ENCODE measurements around the gene LLGL2. TPM values are rescaled to one million over a fixed set of nuclear protein-coding genes. Genes with fewer than 3 reads are reported as not detected.
"Not testable (repeated sequence)": the region's sequence is repeated elsewhere in the genome, so short reads cannot be mapped to it uniquely, and the experiment has no call there.

Gene LLGL2
- polyA plus RNA-seq, 2 donors = 71.6 to 139 TPM

- 95 to 96% methylated on average over 16 of the region's 16 CpGs for WGBS, 2 donors
- peaks cover 5 to 55% of the 10 kb centered on the region in 2 donors for H3K36me3 ChIP-seq (ENCODE audit: control insufficient read depth in 2 of 2, insufficient read depth in 2 of 2, low read length in 1 of 2)
Observed at GRCh38 chr17:75571885-75572215, 46.4 kb downstream of the LLGL2 start.

GRCh38 chr17:75572713-75573539 is 47.4 kb downstream of the LLGL2 start:
- WGBS, 2 donors = 91 to 93% methylated on average over 32 to 39 of the region's 39 CpGs
- H3K27ac ChIP-seq (ENCODE audit: low read depth in 2 of 2, low read length in 1 of 2) = no peak overlapping the region
- peaks cover 4 to 53% of the 10 kb centered on the region in 2 donors for H3K36me3 ChIP-seq (ENCODE audit: control insufficient read depth in 2 of 2, insufficient read depth in 2 of 2, low read length in 1 of 2)
- no peaks in the 10 kb centered on the region for H3K9me3 ChIP-seq (ENCODE audit: control insufficient read depth in 2 of 2, insufficient read depth in 1 of 2, low read depth in 1 of 2, low read length in 1 of 2)
- H3K4me3 ChIP-seq (ENCODE audit: low read depth in 1 of 2, low read length in 2 of 2) = no peak overlapping the region
- no peaks in the 10 kb centered on the region for H3K27me3 ChIP-seq (ENCODE audit: control insufficient read depth in 1 of 2, insufficient read depth in 2 of 2, low read length in 2 of 2)
- H3K4me1 ChIP-seq (ENCODE audit: control insufficient read depth in 2 of 2, insufficient read depth in 2 of 2, low read length in 1 of 2) = no peaks in the 10 kb centered on the region

More at GRCh38 chr17:75571885-75572215, 46.4 kb downstream of the LLGL2 start:
- H3K4me3 ChIP-seq (ENCODE audit: low read depth in 1 of 2, low read length in 2 of 2) = no peak overlapping the region
- H3K9me3 ChIP-seq (ENCODE audit: control insufficient read depth in 2 of 2, insufficient read depth in 1 of 2, low read depth in 1 of 2, low read length in 1 of 2) = no peaks in the 10 kb centered on the region
- H3K27ac ChIP-seq (ENCODE audit: low read depth in 2 of 2, low read length in 1 of 2) = no peak overlapping the region
- H3K4me1 ChIP-seq (ENCODE audit: control insufficient read depth in 2 of 2, insufficient read depth in 2 of 2, low read length in 1 of 2) = no peaks in the 10 kb centered on the region
- no peaks in the 10 kb centered on the region for H3K27me3 ChIP-seq (ENCODE audit: control insufficient read depth in 1 of 2, insufficient read depth in 2 of 2, low read length in 2 of 2)

- Histone ChIP-seq H3K27ac (ENCODE audit: low read depth in 2 of 2, low read length in 1 of 2) (no peak overlapping the region), H3K36me3 (ENCODE audit: control insufficient read depth in 2 of 2, insufficient read depth in 2 of 2, low read length in 1 of 2) (peaks cover 0 to 47% of the 10 kb centered on the region in 2 donors), H3K9me3 (ENCODE audit: control insufficient read depth in 2 of 2, insufficient read depth in 1 of 2, low read depth in 1 of 2, low read length in 1 of 2) (no peaks in the 10 kb centered on the region), H3K27me3 (ENCODE audit: control insufficient read depth in 1 of 2, insufficient read depth in 2 of 2, low read length in 2 of 2) (no peaks in the 10 kb centered on the region), H3K4me1 (ENCODE audit: control insufficient read depth in 2 of 2, insufficient read depth in 2 of 2, low read length in 1 of 2) (no peaks in the 10 kb centered on the region), H3K4me3 (ENCODE audit: low read depth in 1 of 2, low read length in 2 of 2) (no peak overlapping the region)
- WGBS, 2 donors = 94 to 95% methylated on average over 14 to 16 of the region's 16 CpGs
Observed at GRCh38 chr17:75573540-75573957, 48.1 kb downstream of the LLGL2 start.

- Histone ChIP-seq H3K4me3 (ENCODE audit: low read depth in 1 of 2, low read length in 2 of 2) (no peak overlapping the region), H3K36me3 (ENCODE audit: control insufficient read depth in 2 of 2, insufficient read depth in 2 of 2, low read length in 1 of 2) (peaks cover 0 to 43% of the 10 kb centered on the region in 2 donors), H3K9me3 (ENCODE audit: control insufficient read depth in 2 of 2, insufficient read depth in 1 of 2, low read depth in 1 of 2, low read length in 1 of 2) (no peaks in the 10 kb centered on the region), H3K27me3 (ENCODE audit: control insufficient read depth in 1 of 2, insufficient read depth in 2 of 2, low read length in 2 of 2) (no peaks in the 10 kb centered on the region), H3K27ac (ENCODE audit: low read depth in 2 of 2, low read length in 1 of 2) (no peak overlapping the region), H3K4me1 (ENCODE audit: control insufficient read depth in 2 of 2, insufficient read depth in 2 of 2, low read length in 1 of 2) (peaks cover 2 to 3% of the 10 kb centered on the region in 2 donors)
- WGBS, 2 donors = 92% methylated on average over 11 to 13 of the region's 13 CpGs
Observed at GRCh38 chr17:75573994-75574393, 48.5 kb downstream of the LLGL2 start.

- Histone ChIP-seq H3K27ac (ENCODE audit: low read depth in 2 of 2, low read length in 1 of 2) (no peak overlapping the region), H3K27me3 (ENCODE audit: control insufficient read depth in 1 of 2, insufficient read depth in 2 of 2, low read length in 2 of 2) (no peaks in the 10 kb centered on the region), H3K36me3 (ENCODE audit: control insufficient read depth in 2 of 2, insufficient read depth in 2 of 2, low read length in 1 of 2) (peaks cover 0 to 40% of the 10 kb centered on the region in 2 donors), H3K9me3 (ENCODE audit: control insufficient read depth in 2 of 2, insufficient read depth in 1 of 2, low read depth in 1 of 2, low read length in 1 of 2) (no peaks in the 10 kb centered on the region), H3K4me3 (ENCODE audit: low read depth in 1 of 2, low read length in 2 of 2) (no peak overlapping the region), H3K4me1 (ENCODE audit: control insufficient read depth in 2 of 2, insufficient read depth in 2 of 2, low read length in 1 of 2) (peaks cover 4% of the 10 kb centered on the region in 2 donors)
- WGBS, 2 donors = 88 to 89% methylated on average over 27 to 29 of the region's 29 CpGs
Observed at GRCh38 chr17:75574404-75575036, 49.0 kb downstream of the LLGL2 start.

- H3K27me3 ChIP-seq (ENCODE audit: control insufficient read depth in 1 of 2, insufficient read depth in 2 of 2, low read length in 2 of 2) = no peaks in the 10 kb centered on the region
- no peaks in the 10 kb centered on the region for H3K9me3 ChIP-seq (ENCODE audit: control insufficient read depth in 2 of 2, insufficient read depth in 1 of 2, low read depth in 1 of 2, low read length in 1 of 2)
- H3K27ac ChIP-seq (ENCODE audit: low read depth in 2 of 2, low read length in 1 of 2) = no peak overlapping the region
- WGBS, 2 donors = 89 to 90% methylated on average over 10 of the region's 10 CpGs
- H3K4me1 ChIP-seq (ENCODE audit: control insufficient read depth in 2 of 2, insufficient read depth in 2 of 2, low read length in 1 of 2) = peaks cover 4% of the 10 kb centered on the region in 2 donors
- H3K36me3 ChIP-seq (ENCODE audit: control insufficient read depth in 2 of 2, insufficient read depth in 2 of 2, low read length in 1 of 2) = peaks cover 0 to 36% of the 10 kb centered on the region in 2 donors
- no peak overlapping the region for H3K4me3 ChIP-seq (ENCODE audit: low read depth in 1 of 2, low read length in 2 of 2)
Observed at GRCh38 chr17:75575197-75575596, 49.7 kb downstream of the LLGL2 start.

GRCh38 chr17:75575728-75576127 is 50.2 kb downstream of the LLGL2 start:
- Histone ChIP-seq H3K9me3 (ENCODE audit: control insufficient read depth in 2 of 2, insufficient read depth in 1 of 2, low read depth in 1 of 2, low read length in 1 of 2) (no peaks in the 10 kb centered on the region), H3K27ac (ENCODE audit: low read depth in 2 of 2, low read length in 1 of 2) (no peak overlapping the region), H3K27me3 (ENCODE audit: control insufficient read depth in 1 of 2, insufficient read depth in 2 of 2, low read length in 2 of 2) (no peaks in the 10 kb centered on the region), H3K4me3 (ENCODE audit: low read depth in 1 of 2, low read length in 2 of 2) (no peak overlapping the region), H3K4me1 (ENCODE audit: control insufficient read depth in 2 of 2, insufficient read depth in 2 of 2, low read length in 1 of 2) (peaks cover 4% of the 10 kb centered on the region in 2 donors), H3K36me3 (ENCODE audit: control insufficient read depth in 2 of 2, insufficient read depth in 2 of 2, low read length in 1 of 2) (peaks cover 0 to 31% of the 10 kb centered on the region in 2 donors)
- WGBS, 2 donors = 88 to 93% methylated on average over 11 of the region's 11 CpGs

- no peak overlapping the region for H3K27ac ChIP-seq (ENCODE audit: low read depth in 2 of 2, low read length in 1 of 2)
- H3K27me3 ChIP-seq (ENCODE audit: control insufficient read depth in 1 of 2, insufficient read depth in 2 of 2, low read length in 2 of 2) = no peaks in the 10 kb centered on the region
- H3K9me3 ChIP-seq (ENCODE audit: control insufficient read depth in 2 of 2, insufficient read depth in 1 of 2, low read depth in 1 of 2, low read length in 1 of 2) = no peaks in the 10 kb centered on the region
- peaks cover 0 to 23% of the 10 kb centered on the region in 2 donors for H3K36me3 ChIP-seq (ENCODE audit: control insufficient read depth in 2 of 2, insufficient read depth in 2 of 2, low read length in 1 of 2)
- WGBS, 2 donors = 76 to 84% methylated on average over 13 to 14 of the region's 15 CpGs
- peaks cover 4% of the 10 kb centered on the region in 2 donors for H3K4me1 ChIP-seq (ENCODE audit: control insufficient read depth in 2 of 2, insufficient read depth in 2 of 2, low read length in 1 of 2)
- H3K4me3 ChIP-seq (ENCODE audit: low read depth in 1 of 2, low read length in 2 of 2) = no peak overlapping the region
Observed at GRCh38 chr17:75576661-75577060, 51.2 kb downstream of the LLGL2 start.

- not testable (repeated sequence) for H3K27me3 ChIP-seq (ENCODE audit: control insufficient read depth in 1 of 2, insufficient read depth in 2 of 2, low read length in 2 of 2); H3K4me1 ChIP-seq (ENCODE audit: control insufficient read depth in 2 of 2, insufficient read depth in 2 of 2, low read length in 1 of 2); H3K4me3 ChIP-seq (ENCODE audit: low read depth in 1 of 2, low read length in 2 of 2); H3K9me3 ChIP-seq (ENCODE audit: control insufficient read depth in 2 of 2, insufficient read depth in 1 of 2, low read depth in 1 of 2, low read length in 1 of 2); H3K27ac ChIP-seq (ENCODE audit: low read depth in 2 of 2, low read length in 1 of 2); H3K36me3 ChIP-seq (ENCODE audit: control insufficient read depth in 2 of 2, insufficient read depth in 2 of 2, low read length in 1 of 2)
- WGBS, 2 donors = 75 to 83% methylated on average over 23 of the region's 23 CpGs
Observed at GRCh38 chr17:75581121-75581725, 55.7 kb downstream of the LLGL2 start.
